ENCODE data around the gene PGD. TPM values are rescaled to one million over a fixed set of nuclear protein-coding genes. Genes with fewer than 3 reads are reported as not detected.
A peak's percentile ranks its signal among the peaks of the same experiment; 100 is the strongest.

The PGD gene
- total RNA-seq (56.7 and 58.3 TPM in 2 replicates), polyA plus RNA-seq (13.7 and 14.0 TPM in 2 replicates), polyA minus RNA-seq (18.3 and 21.2 TPM in 2 replicates)
- total RNA-seq (2013) = 32.4 TPM

DNA sequence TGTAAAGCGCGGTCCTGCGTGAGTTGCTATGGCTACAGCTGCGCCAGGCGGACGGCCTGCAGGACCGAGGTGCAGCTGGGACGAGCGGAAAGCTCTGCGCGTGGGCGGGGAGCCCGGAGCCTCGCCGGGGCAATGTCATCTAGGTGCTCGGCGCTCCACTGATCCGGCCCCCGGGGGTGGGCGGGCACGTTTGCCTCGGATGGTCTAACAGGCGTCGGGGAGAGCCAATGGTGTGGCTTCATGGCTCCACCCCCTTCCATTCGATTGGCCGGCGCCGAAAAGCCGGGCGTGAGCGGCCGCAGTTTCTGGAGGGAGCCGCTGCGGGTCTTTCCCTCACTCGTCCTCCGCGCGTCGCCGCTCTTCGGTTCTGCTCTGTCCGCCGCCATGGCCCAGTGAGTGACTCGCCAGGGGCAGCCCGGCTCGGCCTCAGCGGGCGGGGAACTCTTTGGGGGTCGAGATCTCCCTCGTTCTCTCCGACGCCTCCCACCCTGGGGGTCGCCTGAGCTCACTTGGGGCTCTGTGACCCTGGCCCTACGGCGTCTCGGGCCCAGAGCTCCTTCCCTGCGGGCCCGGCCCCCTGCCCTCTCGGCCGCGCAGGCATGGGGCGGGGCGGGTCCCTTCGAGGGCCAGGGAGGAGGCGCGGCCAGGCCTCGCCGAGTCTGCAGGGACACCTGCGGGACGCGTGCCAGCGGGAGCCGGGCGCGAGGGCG, at the start of gene PGD:
PGD (plus strand) TSS at position 331 of the 710 bp plus-strand sequence; CDS start at position 385, 54 bp downstream.
- POLR2A ChIA-PET = interaction anchor here (0.9 to 1.8 kb wide), 6 partner anchors 11 to 190 kb away, joined by 3 to 10 read pairs (median 4); partner anchors contain the start of gene PEX14
- H3K36me3 ChIP-seq (replicated peaks in 1 of 2; ENCODE audit: control extremely low read depth in 1 of 2, control insufficient read depth in 1 of 2, extremely low read depth in 1 of 2, insufficient read depth in 2 of 2, low read length in 1 of 2) = peaks cover 0 to 9% of the 10 kb centered on the region in 2 experiments

More for the DNA sequence above, at the start of gene PGD:
- DNase-seq = peak; percentile 97
- Mint-ChIP-seq H3K9me3 (ENCODE audit: insufficient read depth) (no peaks in the 10 kb centered on the region), H3K4me3 (peak within 1 kb of the TSS; percentile 96), H3K27me3 (no peaks in the 10 kb centered on the region), H3K4me1 (peaks cover 22% of the 10 kb centered on the region), H3K27ac (peak within 1 kb of the TSS; percentile 93)
- peak within 1 kb of the TSS; percentile 95 for H2AFZ ChIP-seq (ENCODE audit: insufficient read depth, low read depth, low read length, poor library complexity, severe bottlenecking)
- H3K4me3 ChIP-seq (ENCODE audit: control extremely low read depth in 1 of 5, extremely low read depth in 1 of 5, insufficient read depth in 1 of 5, low read depth in 2 of 5, low read length in 4 of 5) = peak within 1 kb of the TSS; percentile 62 to 84 (median 76)
- WGBS (ENCODE audit: insufficient coverage) = under 1% methylated on average over 76 of the region's 76 CpGs
- ATAC-seq (ENCODE audit: low read depth) = peak; percentile 94
- H3K27ac ChIP-seq (ENCODE audit: low read length in 2 of 2) = peak within 1 kb of the TSS; percentile 78 to 84
- H3K27me3 ChIP-seq (replicated peaks in 1 of 4; ENCODE audit: control extremely low read depth in 1 of 4, control insufficient read depth in 3 of 4, insufficient read depth in 4 of 4, low read length in 3 of 4) = no peaks in the 10 kb centered on the region
- H3K4me1 ChIP-seq (ENCODE audit: control insufficient read depth in 2 of 2, insufficient read depth in 2 of 2, low read length in 2 of 2) = peaks cover 9 to 17% of the 10 kb centered on the region in 2 donors
- peaks cover 4% of the 10 kb centered on the region for H4K20me1 ChIP-seq (ENCODE audit: control insufficient read depth, insufficient read depth, low read length, poor library complexity, severe bottlenecking)
- intact Hi-C loops (cut with micrococcal nuclease) = loop anchor here (1.0 to 10.0 kb wide), 5 partner anchors 11 to 367 kb away; partner anchors contain the start of genes CENPS and UBE4B
- peaks cover 0 to 3% (median 0%) of the 10 kb centered on the region in 3 donors for H3K9me3 ChIP-seq (ENCODE audit: control extremely low read depth in 1 of 3, control insufficient read depth in 2 of 3, insufficient read depth in 1 of 3, low read length in 2 of 3)
- no peak for TF ChIP-seq EZH2 (IDR thresholded peaks at IDR 0.05; ENCODE audit: borderline replicate concordance, insufficient read depth, low read depth, low read length, poor library complexity, severe bottlenecking)
- TF ChIP-seq, protein P1, sequence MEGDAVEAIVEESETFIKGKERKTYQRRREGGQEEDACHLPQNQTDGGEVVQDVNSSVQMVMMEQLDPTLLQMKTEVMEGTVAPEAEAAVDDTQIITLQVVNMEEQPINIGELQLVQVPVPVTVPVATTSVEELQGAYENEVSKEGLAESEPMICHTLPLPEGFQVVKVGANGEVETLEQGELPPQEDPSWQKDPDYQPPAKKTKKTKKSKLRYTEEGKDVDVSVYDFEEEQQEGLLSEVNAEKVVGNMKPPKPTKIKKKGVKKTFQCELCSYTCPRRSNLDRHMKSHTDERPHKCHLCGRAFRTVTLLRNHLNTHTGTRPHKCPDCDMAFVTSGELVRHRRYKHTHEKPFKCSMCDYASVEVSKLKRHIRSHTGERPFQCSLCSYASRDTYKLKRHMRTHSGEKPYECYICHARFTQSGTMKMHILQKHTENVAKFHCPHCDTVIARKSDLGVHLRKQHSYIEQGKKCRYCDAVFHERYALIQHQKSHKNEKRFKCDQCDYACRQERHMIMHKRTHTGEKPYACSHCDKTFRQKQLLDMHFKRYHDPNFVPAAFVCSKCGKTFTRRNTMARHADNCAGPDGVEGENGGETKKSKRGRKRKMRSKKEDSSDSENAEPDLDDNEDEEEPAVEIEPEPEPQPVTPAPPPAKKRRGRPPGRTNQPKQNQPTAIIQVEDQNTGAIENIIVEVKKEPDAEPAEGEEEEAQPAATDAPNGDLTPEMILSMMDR (IDR thresholded peaks at IDR 0.05) = no peak
- H3K4me2 ChIP-seq (replicated peaks; ENCODE audit: low read depth, low read length, poor library complexity, severe bottlenecking) = peak within 1 kb of the TSS; percentile 91
- peaks cover 11% of the 10 kb centered on the region for H3K79me2 ChIP-seq (ENCODE audit: control insufficient read depth, insufficient read depth, low read length)
- CTCF ChIA-PET = interaction anchor here (0.6 to 3.1 kb wide), 7 partner anchors 10 to 189 kb away, joined by 3 to 18 read pairs (median 6); partner anchors contain the start of genes CENPS and KIF1B
- peak within 1 kb of the TSS; percentile 76 for H3K9ac ChIP-seq (ENCODE audit: low read length)

Data from B cell (primary cell).